ENCODE results near the gene TCF12.

- TF ChIP-seq POLR2A (IDR thresholded peaks at IDR 0.05; ENCODE audit: low read depth, low read length), result no peak
- no peak for TF ChIP-seq CTCF (IDR thresholded peaks at IDR 0.05; ENCODE audit: extremely low read depth in 1 of 2, insufficient read depth in 1 of 2, low read depth in 1 of 2, low read length in 2 of 2)
- no peak for TF ChIP-seq MAX (IDR thresholded peaks at IDR 0.05; ENCODE audit: insufficient read depth, insufficient read length)
- TF ChIP-seq POLR2AphosphoS5 (IDR thresholded peaks at IDR 0.05; ENCODE audit: insufficient read depth, low read depth, low read length), result no peak
- no peak for TF ChIP-seq EZH2 (IDR thresholded peaks at IDR 0.05; ENCODE audit: borderline replicate concordance, low read depth, low read length, severe bottlenecking)
These were observed 240.1 kb downstream of the TCF12 start for GRCh38 chr15:57158589-57158988.
